Gastrocnemius medialis (tissue), 4 donors: ENCODE results near the gene OR2L5.

ENCODE experiments used
- CTCF ChIP-seq, 5 experiments: fragments of 450-650 bp in 3 of 5; fragments of 200-600 bp in 2 of 5; sonication (generic) in 2 of 5; IDR thresholded peaks in 4 of 5; conservative IDR thresholded peaks in 1 of 5; 1 replicate in 4 of 5; 2 replicates in 1 of 5; pipeline ENCODE4 v1.5.1; 2016 to 2019; ENCODE audit warnings: antibody characterized with exemption in 5 of 5, mild to moderate bottlenecking in 3 of 5, moderate library complexity in 3 of 5
- POLR2A ChIP-seq, 2 donors: fragments of 450-650 bp; IDR thresholded peaks; one replicate each; pipeline ENCODE4 v1.6.1; 2017; ENCODE audit warnings: antibody characterized with exemption in 2 of 2, mild to moderate bottlenecking in 2 of 2, moderate library complexity in 2 of 2

GRCh38 chr1:248054671-248055070 lies 41.2 kb downstream of the OR2L5 start:
- no peak for TF ChIP-seq CTCF (IDR thresholded peaks at IDR 0.05 in 4 of 5, conservative IDR thresholded peaks at IDR 0.05 in 1 of 5)
- TF ChIP-seq POLR2A (IDR thresholded peaks at IDR 0.05), result no peak
